Transverse colon (tissue), 4 donors: ENCODE results near the gene FAM151B. TPM values are rescaled to one million over a fixed set of nuclear protein-coding genes. Genes with fewer than 3 reads are reported as not detected.
A peak's percentile ranks its signal among the peaks of the same experiment; 100 is the strongest.

Experiments used
- DNase-seq: peaks from one replicate; pipeline ENCODE4 v3.0.0-alpha.2; 2019
- H3K27ac ChIP-seq, 4 donors: fragments of 200-600 bp; sonication (generic); 2 replicates each; pipeline ENCODE4 v1.5.1; 2016 to 2018; ENCODE audit warnings: inconsistent platforms in 4 of 4
- H3K27me3 ChIP-seq: fragments of 200-600 bp; sonication (generic); 2 replicates; pipeline ENCODE4 v1.5.1; 2017; ENCODE audit warnings: inconsistent platforms
- H3K36me3 ChIP-seq, 4 donors: fragments of 200-600 bp; sonication (generic); 2 replicates each; pipeline ENCODE4 v1.5.1; 2017 to 2019; ENCODE audit warnings: inconsistent platforms in 4 of 4
- H3K4me1 ChIP-seq, 4 donors: fragments of 200-600 bp; sonication (generic); 2 replicates each; pipeline ENCODE4 v1.5.1; 2017 to 2020; ENCODE audit warnings: inconsistent platforms in 4 of 4
- H3K4me3 ChIP-seq, 4 donors: fragments of 200-600 bp; sonication (generic); 1 replicate in 1 of 4; 2 replicates in 3 of 4; pipeline versions ENCODE4 v1.5.1 to v1.6.1; 2017 to 2019; ENCODE audit warnings: inconsistent platforms in 4 of 4
- H3K9me3 ChIP-seq, 2 donors: fragments of 200-600 bp; sonication (generic); 2 replicates each; pipeline ENCODE4 v1.5.1; 2017 to 2019; ENCODE audit warnings: inconsistent platforms in 2 of 2
- CTCF ChIP-seq, 5 experiments: fragments of 200-600 bp in 3 of 5; fragments of 450-650 bp in 2 of 5; sonication (generic) in 3 of 5; IDR thresholded peaks; 1 replicate in 2 of 5; 2 replicates in 3 of 5; pipeline ENCODE4 v1.5.1; 2016 to 2017; ENCODE audit warnings: antibody characterized with exemption in 5 of 5, inconsistent platforms in 3 of 5, mild to moderate bottlenecking in 2 of 5, moderate library complexity in 1 of 5
- EP300 ChIP-seq: sonication (generic); formaldehyde crosslinking; IDR thresholded peaks from one replicate; pipeline ENCODE4 v1.6.1; 2017; ENCODE audit warnings: antibody characterized with exemption, low read depth
- POLR2A ChIP-seq: fragments of 450-650 bp; IDR thresholded peaks from one replicate; pipeline ENCODE4 v1.6.1; 2016; ENCODE audit warnings: antibody characterized with exemption, mild to moderate bottlenecking, moderate library complexity
- POLR2AphosphoS5 ChIP-seq, 3 donors: sonication (generic); formaldehyde crosslinking; IDR thresholded peaks; one replicate each; pipeline ENCODE4 v1.6.1; 2016; ENCODE audit warnings: antibody characterized with exemption in 3 of 3
- WGBS, 2 donors: methylation state at CpG; one replicate each; pipeline ENCODE4 v1.1.5; 2018; ENCODE audit warnings: low coverage in 1 of 2; 5-methylcytosine and 5-hydroxymethylcytosine counted together
- in situ Hi-C, 4 donors: fragments of 200-750 bp; cut with MboI; loops; one replicate each; pipeline versions ENCODE4 v1.15.0 to v1.15.1; 2017; ENCODE audit warnings: low sequenced_read_pairs in 3 of 4, low pct_ligation_motif_present in 1 of 4, low pct_unique_long_range_greater_than_20kb in 1 of 4
- intact Hi-C: fragments of 100-400 bp; cut with DNase I; formaldehyde crosslinking; loops from one replicate; pipeline ENCODE4 v1.15.1; 2023; ENCODE audit warnings: low total_unique reads
- total RNA-seq, 4 donors: library from RNA; depleted of rRNA; stranded (reverse); fragments of >200 nt; gene quantifications; one replicate each; pipeline ENCODE4 v1.1.0, GENCODE V29; 2016

Gene FAM151B
- total RNA-seq, 4 donors from 2014 or later, result 1.1 to 4.1 (median 3.8) TPM; not detected in 1

- in situ Hi-C loops (no loop called here), intact Hi-C loops (no loop called here)
- TF ChIP-seq POLR2A, result no peak
- TF ChIP-seq POLR2AphosphoS5 (IDR thresholded peaks at IDR 0.05), result no peak
- TF ChIP-seq EP300, result no peak
- H3K36me3 ChIP-seq, result no peaks in the 10 kb centered on the region
- no peak overlapping the region for H3K4me3 ChIP-seq
- peaks cover 55% of the 10 kb centered on the region for H3K27me3 ChIP-seq
- DNase-seq, result no peak
- 80 to 91% methylated on average over 1 to 4 of the region's 4 CpGs for WGBS, 2 donors
- H3K9me3 ChIP-seq, result no peaks in the 10 kb centered on the region
- H3K4me1 ChIP-seq, result no peaks in the 10 kb centered on the region
- no peak overlapping the region for H3K27ac ChIP-seq
These were observed 71.3 kb downstream of the FAM151B start for GRCh38 chr5:80559244-80559643.

- Histone ChIP-seq H3K27me3 (peaks cover 58% of the 10 kb centered on the region), H3K27ac (no peak overlapping the region), H3K4me1 (peaks cover 4 to 14% (median 13%) of the 10 kb centered on the region in 4 donors), H3K4me3 (no peak overlapping the region), H3K36me3 (no peaks in the 10 kb centered on the region), H3K9me3 (no peaks in the 10 kb centered on the region)
- 78 to 79% methylated on average over 4 to 5 of the region's 5 CpGs for WGBS, 2 donors
- intact Hi-C loops (no loop called here), in situ Hi-C loops (no loop called here)
- DNase-seq, result no peak
- TF ChIP-seq CTCF (IDR thresholded peaks at IDR 0.05), result no peak
- TF ChIP-seq POLR2A, result no peak
- TF ChIP-seq EP300, result no peak
- TF ChIP-seq POLR2AphosphoS5 (IDR thresholded peaks at IDR 0.05), result no peak
These were observed 77.4 kb downstream of the FAM151B start for GRCh38 chr5:80565330-80565729.

- Histone ChIP-seq H3K36me3 (no peaks in the 10 kb centered on the region), H3K4me3 (no peak overlapping the region), H3K9me3 (no peaks in the 10 kb centered on the region), H3K27me3 (peaks cover 71% of the 10 kb centered on the region), H3K4me1 (peaks cover 4 to 17% (median 15%) of the 10 kb centered on the region in 4 donors), H3K27ac (no peak overlapping the region)
- intact Hi-C loops, result no loop called here
- in situ Hi-C loops, result no loop called here
- DNase-seq, result no peak
- 76 to 90% methylated on average over 4 to 5 of the region's 5 CpGs for WGBS, 2 donors
- no peak for TF ChIP-seq EP300
These were observed 78.9 kb downstream of the FAM151B start for GRCh38 chr5:80566711-80567259.

- intact Hi-C loops, result no loop called here
- in situ Hi-C loops, result no loop called here
- Histone ChIP-seq H3K4me1 (peaks cover 4 to 17% (median 15%) of the 10 kb centered on the region in 4 donors), H3K36me3 (no peaks in the 10 kb centered on the region), H3K4me3 (no peak overlapping the region), H3K27ac (no peak overlapping the region), H3K9me3 (no peaks in the 10 kb centered on the region), H3K27me3 (peaks cover 69% of the 10 kb centered on the region)
- DNase-seq, result no peak
- TF ChIP-seq EP300, result no peak
- no peak for TF ChIP-seq POLR2A
- TF ChIP-seq CTCF (IDR thresholded peaks at IDR 0.05), result no peak
- no peak for TF ChIP-seq POLR2AphosphoS5 (IDR thresholded peaks at IDR 0.05)
- 68% methylated on average over 6 of the region's 6 CpGs; no CpG with 5 or more reads in 1 of the 2 donors for WGBS, 2 donors
These were observed 80.4 kb downstream of the FAM151B start for GRCh38 chr5:80568251-80568650.

- 4% methylated on average over 38 of the region's 89 CpGs; no CpG with 5 or more reads in 1 of the 2 donors for WGBS, 2 donors
- no peaks in the 10 kb centered on the region for H3K36me3 ChIP-seq
- H3K27me3 ChIP-seq, result peaks cover 69% of the 10 kb centered on the region
- DNase-seq, result no peak
- no peak for TF ChIP-seq CTCF (IDR thresholded peaks at IDR 0.05)
- TF ChIP-seq POLR2AphosphoS5 (IDR thresholded peaks at IDR 0.05), result no peak
- TF ChIP-seq EP300, result no peak
- TF ChIP-seq POLR2A, result no peak
- H3K4me3 ChIP-seq, result peak overlapping the region in 3 of 4 donors; percentile 1 to 47 (median 27)
- in situ Hi-C loops (no loop called here), intact Hi-C loops (no loop called here)
- H3K9me3 ChIP-seq, result no peaks in the 10 kb centered on the region
- no peak overlapping the region for H3K27ac ChIP-seq
- H3K4me1 ChIP-seq, result peaks cover 4 to 17% (median 15%) of the 10 kb centered on the region in 4 donors
These were observed 81.4 kb downstream of the FAM151B start for GRCh38 chr5:80569086-80569960.
